NCI-H2029 (cell line): ENCODE results near the gene ANO5.
A peak's percentile ranks its signal among the peaks of the same experiment; 100 is the strongest.

Experiments
- DNase-seq: peaks from one replicate; lab custom pipeline; 2025; lab: John Stamatoyannopoulos, UW

ANO5 gene, protein sequence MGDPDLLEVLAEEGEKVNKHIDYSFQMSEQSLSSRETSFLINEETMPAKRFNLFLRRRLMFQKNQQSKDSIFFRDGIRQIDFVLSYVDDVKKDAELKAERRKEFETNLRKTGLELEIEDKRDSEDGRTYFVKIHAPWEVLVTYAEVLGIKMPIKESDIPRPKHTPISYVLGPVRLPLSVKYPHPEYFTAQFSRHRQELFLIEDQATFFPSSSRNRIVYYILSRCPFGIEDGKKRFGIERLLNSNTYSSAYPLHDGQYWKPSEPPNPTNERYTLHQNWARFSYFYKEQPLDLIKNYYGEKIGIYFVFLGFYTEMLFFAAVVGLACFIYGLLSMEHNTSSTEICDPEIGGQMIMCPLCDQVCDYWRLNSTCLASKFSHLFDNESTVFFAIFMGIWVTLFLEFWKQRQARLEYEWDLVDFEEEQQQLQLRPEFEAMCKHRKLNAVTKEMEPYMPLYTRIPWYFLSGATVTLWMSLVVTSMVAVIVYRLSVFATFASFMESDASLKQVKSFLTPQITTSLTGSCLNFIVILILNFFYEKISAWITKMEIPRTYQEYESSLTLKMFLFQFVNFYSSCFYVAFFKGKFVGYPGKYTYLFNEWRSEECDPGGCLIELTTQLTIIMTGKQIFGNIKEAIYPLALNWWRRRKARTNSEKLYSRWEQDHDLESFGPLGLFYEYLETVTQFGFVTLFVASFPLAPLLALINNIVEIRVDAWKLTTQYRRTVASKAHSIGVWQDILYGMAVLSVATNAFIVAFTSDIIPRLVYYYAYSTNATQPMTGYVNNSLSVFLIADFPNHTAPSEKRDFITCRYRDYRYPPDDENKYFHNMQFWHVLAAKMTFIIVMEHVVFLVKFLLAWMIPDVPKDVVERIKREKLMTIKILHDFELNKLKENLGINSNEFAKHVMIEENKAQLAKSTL

DNA sequence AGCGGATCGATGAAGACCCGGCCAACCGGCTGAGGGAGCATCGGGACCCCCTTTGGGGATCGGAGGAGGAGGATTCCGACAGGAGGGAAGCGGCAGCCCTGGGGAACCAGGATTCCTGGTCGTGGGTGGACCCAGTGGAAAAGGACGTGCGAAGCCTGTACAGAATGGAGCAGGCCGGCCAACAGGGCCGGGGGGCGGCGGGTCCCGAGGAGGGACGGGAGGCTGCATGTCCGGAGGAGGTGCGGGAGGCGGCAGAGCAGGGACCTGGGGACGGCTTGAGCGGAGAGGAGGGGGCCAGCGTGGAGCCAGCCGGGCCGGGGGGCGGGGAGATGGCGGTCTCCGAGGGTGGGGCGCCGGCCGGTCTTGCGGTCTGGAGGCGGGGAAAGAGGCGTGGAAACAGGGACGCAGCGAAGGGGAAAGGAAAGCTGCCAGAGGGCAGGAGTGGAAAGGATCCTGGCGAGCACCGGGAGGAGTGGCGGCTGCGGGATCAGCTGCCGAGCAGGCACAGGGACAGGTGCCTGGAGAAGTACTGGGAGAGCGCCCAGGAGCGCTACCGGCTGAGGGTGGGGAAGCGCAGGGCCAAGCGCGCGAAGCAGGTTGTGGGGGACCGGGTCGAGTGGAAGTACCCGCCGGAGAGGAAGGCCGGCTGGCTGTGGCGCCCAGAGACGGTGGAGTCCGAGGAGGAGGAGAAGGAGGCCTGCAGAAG is at the start of gene ANO5:
TSS of gene ANO5 (plus strand) at position 444 of the 706 bp plus-strand sequence. CDS start 408 bp downstream, outside the sequence.
- DNase-seq: peak; percentile 69

DNA sequence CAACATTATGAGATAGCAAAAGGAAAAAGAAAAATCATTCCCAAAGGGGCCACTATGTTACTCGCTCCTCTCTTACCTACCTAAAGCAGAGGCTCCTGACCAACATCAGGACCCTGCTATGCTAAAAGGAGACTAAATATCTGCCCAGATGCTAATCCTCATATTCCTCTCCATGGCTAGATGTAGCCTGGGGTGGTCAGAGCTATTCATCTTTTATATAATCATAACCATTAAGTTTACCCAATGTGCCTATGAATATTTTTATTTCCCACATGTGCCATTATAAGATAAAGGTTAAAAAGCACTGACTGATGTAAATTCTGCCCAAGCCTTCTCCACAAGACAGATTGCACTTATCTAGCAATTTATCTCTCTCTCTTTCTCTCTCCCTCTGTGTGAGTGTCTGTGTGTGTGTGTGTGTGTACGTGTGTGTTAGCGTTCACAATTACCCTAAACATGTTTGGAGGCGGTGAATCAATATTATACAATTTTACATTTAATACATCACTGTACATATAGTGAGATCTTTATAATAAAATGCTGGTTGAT is 41.2 kb upstream of the ANO5 start:
- DNase-seq: no peak

DNA sequence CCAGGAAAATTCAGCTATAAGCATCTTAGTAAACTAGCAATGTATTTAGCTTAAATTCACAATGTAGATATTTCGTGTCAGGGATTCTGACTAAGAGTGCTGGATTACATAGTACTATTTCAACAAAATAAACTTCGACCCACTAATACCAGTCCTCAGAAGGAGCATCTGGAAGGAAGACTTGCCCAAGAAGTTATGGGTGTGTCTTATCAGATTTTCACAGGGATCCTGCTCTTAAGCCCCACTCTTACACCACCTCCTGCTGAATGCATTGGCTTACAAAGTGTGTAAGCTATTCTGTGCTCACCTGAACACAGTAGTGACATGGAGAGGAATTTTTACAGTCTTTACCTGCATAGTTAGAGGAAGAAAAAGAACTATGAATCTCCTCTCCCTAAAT is 35.4 kb upstream of the ANO5 start:
- no peak for DNase-seq

DNA sequence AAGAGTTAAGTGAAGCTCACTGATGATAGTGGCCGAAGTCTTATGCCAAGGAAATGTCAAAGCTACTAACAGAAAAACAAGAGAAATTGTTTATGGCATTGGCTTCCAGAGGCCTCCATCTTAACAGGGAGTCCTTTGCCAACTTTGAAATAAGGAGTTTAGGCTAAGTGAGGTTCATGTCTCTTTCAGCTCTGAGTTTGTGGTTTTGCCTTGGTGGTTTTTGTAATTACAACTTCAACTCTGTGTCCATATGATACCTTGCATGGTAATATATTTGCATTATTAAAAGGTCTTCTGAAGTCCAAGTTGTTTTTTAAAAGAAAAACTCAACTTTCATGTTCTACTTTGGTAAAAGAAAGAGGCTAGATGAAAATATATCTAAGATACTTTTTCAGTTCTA is 31.4 kb upstream of the ANO5 start:
- no peak for DNase-seq

DNA sequence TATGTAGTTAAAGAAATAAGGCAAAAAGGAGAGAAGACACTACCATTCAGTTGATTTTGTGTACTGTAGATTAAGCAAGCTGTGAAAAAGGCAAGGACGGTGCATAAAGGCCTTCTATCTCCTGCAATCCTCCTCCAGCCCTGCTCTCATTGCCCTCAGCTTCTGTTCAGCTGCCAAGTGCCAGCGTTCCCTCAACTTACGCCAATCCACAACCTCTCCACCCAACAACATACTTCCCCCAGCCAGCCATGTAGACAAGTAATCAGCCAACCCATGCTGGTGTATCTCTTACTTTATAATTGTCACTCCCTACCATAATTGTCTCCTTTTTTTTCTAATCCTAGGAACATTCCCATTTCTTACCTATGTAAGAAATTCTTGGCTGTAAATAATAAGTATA is 30.1 kb upstream of the ANO5 start:
- no peak for DNase-seq

DNA sequence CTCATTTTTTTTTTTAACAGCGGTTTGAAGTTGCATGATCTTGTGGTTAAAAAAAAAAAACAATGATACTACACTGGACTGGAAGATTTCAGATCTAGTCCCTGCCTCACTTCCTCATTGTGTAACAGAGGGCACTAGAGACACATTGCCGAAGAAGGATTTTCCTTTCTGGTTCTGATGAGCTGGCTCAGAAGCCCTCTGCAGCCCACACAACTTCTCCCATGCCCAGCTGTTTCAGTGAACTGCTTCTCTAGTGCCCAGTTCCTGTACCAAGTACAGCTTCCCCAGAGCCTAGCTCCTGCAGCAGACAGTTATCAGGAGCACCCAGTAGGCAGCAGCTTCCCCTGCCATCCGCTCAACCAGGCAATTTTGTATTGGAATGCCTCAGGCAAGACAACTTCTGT is 29.5 kb upstream of the ANO5 start:
- DNase-seq: no peak

DNA sequence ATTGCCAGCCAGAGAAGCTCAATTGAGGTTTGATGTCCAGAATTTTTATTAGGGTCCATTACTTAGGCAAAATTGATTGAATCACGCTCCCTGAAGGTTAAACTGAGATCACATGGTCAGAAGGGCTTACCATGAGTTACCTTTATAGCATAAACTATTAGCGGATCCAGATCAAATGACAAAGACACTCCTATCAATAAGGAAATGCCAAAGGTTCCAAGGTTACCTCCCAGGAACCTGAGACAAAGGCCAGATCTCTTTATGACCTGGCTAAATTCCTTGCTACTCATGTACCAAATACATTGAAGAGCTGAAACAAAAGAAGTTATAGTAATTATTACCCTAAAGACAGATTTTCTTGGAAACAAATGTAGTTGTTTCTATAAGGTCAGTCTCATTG is 27.8 kb upstream of the ANO5 start:
- DNase-seq: no peak

DNA sequence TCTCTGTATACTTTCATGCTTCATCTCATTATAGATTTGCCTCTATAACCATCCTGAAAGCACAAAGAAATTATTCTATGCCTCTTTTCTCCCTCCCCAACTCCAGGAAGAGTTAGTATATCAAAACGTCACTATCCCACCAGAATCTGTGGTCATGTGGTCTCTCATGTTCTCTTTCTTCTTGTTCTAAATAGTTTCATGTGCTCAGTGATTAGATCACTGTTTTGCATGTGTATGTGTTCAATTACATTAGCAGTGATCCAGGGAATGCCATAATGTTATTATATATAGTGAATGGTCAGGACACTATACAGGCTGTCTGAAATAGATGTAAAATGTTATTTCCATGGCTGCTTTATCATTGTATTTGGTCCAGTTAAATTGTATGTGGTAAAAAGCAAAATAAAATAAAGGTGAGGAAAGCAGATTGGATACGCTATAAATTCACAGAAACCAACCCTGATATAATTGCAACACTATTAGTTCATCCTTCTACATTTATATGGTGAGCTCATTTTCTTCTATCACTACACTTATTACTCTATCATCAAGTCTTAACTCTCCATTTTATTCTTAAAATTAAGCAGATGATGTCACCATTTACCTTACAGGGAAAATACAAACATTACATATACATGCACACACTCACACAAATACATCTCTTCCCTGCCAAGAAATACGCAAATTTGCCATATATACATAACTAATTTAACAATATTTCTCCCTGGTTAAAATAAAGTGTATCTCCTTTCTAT is 26.9 kb upstream of the ANO5 start:
- no peak for DNase-seq

DNA sequence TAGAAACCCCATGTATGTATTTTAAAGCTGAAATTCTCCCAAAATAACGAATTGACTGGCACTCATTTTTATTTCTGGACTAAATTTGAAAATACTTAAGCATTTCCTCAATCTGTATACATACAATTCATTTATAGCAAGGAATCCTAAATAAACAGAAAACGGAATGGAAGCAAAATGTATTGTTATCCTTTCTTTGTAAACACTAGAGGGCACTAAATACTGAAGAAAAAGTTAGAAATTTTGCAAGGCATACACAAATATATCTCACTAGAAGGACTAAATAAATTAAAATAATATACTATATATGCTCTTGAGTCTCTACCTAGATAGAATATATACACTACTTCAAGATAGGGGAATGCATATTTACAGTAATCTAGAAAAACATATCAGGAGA is 23.1 kb upstream of the ANO5 start:
- peak; percentile 11 for DNase-seq

DNA sequence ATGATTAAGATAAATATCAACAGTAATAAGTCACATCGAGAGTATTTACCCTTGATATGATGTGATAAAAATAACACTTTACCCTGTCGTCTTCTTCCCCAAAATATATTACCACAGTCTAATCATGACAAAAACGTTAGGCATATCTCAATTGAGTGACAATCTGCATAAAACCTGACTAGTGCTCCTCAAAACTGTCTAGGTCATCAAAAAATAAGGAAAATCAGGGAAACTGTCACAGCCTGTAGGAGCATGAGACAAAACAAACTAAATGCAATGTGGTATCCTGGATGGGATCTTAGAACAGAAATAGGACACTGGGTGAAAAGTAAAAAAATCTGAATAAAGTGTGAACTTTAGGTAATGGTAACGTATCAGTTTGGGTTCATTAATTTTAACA is 19.4 kb upstream of the ANO5 start:
- DNase-seq: no peak

DNA sequence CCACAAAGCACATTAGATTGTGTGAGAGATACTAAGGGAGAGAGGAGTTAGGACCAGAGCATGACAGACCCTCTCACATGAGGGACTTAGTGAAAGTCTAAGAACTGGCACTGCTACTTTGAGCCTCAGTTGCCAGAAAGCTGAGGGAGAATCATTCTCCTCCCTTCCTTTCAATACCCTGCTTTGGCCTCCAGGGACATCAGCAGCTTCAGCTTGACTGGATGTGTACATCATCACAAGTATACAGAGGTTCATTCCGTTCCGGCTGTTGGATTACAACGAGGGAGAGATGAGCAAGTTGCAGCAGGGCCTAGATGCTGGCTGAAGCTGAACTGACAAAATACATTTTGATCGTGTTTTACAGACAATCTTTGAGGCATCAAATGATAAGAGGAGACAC is 15.7 kb upstream of the ANO5 start:
- no peak for DNase-seq

DNA sequence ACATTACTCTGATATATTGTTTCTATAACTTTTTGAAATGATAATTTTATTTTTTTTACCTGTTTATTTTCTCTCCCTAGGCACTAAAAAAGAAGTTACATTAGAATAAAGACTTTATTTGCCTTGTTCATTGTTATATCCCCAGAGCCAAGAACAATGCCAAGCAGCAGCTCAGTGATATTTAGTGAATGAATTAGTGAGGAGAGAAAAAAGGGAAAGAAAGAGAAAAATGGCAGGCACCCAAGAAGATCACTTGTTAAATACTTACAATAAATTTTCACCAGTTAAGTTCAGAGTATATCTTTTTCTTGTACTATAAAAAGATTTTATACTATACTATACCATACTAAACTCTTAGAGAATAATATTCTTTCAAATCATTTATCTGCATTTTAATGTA is 13.3 kb upstream of the ANO5 start:
- DNase-seq: no peak

DNA sequence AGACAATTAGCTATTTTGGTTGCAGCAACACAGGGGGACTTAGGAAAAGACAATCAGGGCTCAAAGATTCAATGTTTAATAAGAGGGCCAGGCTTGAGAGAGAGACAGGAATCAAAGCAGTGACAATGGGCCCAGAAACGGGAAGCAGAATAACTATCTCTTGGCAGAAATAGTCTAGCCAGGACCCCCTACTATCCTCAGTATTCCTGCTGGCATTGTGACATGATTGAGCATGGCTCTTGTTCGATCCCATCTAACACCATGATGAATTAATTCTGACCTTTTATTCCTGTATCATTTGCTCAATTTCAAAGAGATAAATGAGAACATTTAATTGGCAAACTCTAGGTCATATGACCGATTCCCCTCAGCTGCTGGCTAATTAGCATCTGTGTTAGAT is 12.8 kb upstream of the ANO5 start:
- no peak for DNase-seq

DNA sequence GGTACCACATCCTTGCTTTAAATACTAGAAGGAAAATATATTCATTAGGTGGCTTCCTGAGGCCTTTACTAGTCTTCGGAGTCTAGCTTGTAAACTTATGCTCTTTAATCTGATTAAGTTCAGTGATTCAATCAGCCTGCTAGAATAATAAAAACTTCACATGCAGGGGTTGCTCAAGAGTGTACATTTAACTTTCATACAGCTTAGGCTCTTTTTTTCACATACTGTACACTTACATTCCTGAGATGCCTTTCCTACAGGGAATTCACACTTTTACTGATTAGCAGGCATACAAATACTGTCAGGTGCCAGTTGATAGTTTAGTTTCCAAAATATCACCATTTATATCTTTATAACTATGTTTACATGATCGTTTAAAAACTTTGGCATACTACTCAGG is 3.2 kb upstream of the ANO5 start:
- no peak for DNase-seq

DNA sequence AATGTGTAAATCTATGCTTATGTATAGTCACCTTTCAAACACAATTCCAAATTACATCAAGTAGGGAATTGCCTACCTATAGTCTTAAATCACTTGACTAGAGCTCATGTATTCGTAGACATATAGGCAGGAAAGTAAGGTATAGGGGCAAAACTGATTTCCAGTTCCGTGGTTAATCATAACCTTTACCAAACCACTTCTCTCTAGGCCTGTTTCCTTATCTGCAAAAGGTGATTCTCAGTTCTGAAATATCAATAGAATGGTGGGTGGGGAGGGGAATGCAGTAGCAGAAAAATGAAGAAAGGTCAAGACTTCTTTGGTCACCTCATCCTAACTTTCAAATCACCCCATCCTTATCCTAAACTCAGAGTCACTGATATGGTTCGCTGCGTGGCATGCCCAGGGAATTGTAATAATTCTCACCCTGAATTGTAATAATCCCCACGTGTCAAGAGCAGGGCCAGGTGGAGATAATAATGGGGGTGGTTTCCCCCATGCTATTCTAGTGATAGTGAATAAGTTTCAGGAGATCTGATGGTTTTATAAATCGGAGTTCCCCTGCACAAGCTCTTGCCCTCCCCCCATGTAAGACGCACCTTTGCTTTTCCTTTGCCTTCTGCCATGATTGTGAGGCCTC is 1.9 kb upstream of the ANO5 start:
- no peak for DNase-seq

DNA sequence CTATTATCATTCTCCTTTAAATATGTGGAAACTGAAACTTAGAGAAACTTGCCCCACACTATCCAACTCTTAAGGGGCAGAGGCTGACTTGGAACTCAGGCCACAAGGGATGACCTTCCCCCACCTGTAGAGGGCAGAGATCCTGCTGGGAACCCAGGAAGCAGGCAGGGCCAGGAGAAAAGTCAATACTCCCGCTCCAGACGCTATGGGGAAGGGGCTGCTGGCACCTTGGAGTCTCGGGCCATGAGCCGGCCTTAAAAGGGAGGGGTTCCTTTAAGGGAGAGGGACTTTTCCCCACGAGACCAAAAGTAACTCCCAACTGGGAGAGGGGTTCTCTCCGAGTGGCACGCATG is 620 bp upstream of the ANO5 start:
- DNase-seq: peak; percentile 6

DNA sequence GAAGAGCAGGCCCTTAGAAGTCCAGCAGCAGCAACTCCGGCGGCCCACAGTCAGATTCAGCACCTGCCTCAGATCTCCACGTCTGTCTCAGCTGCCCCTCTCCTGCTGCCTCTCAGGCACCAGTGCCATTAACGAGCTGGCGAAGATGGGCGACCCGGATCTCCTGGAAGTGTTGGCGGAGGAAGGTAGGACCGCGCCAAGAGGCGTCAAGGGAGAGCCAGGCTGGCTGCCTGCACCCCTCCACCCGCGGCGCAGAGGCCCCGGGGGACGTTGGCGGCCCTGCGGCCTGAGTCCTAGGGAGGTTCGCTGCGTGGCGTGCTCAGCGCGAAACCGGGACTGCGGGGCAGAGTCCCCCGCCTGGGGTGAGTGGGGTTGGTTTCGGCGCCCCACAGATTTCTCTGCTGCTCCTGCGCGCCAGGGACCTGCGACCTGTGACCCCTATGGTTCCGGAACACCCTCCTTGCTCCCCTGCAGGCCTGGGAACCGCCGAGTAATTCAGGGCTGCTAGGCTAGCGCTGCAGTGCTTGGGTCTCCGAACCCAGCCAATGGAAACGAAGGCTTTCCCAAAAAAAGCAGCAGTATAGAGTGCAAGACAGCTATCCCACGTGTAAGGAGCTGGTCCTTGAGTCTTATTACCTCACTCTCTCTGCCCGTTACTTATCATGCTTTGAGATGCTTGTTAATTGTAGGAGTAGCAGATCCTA is 615 bp downstream of the ANO5 start:
- peak; percentile 31 for DNase-seq

DNA sequence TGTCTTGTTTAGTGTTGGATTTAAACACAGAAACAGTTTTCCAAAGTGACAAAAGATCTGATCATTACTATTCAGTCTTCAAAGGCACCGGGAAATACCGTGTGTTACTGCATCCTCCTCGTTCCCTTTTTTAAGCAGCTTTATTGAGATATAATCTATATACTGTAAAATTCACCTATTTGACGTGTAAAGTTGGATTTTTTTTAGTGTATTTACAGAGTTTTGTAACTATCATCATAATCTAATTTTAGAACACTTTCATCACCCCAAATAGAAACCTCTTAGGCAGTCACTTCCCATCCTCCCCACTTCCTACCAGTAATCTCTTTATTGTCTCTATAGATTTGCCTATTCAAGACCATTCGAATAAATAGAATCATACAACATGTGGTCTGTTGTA is 1.4 kb downstream of the ANO5 start:
- no peak for DNase-seq

DNA sequence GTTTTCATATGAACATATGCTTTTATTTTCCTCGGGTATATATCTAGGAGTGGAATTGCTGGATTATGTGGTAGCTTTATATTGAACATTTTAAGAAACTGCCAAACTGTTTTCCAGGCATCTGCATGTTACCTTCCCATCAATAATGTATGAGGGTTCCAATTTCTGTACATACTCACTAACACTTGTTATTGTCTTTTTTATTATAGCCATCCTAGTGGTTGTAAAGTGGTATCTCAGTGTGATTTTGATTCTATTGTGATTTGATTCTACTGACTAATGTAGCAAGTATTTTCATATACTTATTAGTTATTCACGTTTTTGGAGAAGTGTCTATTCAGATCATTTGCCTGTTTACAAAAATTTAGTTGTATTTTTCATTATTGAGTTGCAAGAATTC is 2.0 kb downstream of the ANO5 start:
- no peak for DNase-seq
